Testis (tissue), 3 donors: ENCODE data around the gene SKI. TPM values are rescaled to one million over a fixed set of nuclear protein-coding genes. Genes with fewer than 3 reads are reported as not detected.

Experiments
- DNase-seq: peaks from one replicate; pipeline ENCODE4 v3.0.0-alpha.2; 2019
- H3K27ac ChIP-seq, 2 donors: fragments of 200-600 bp; sonication (generic); one replicate each; pipeline ENCODE4 v1.5.1; 2019
- H3K27me3 ChIP-seq: fragments of 200-600 bp; sonication (generic); one replicate; pipeline ENCODE4 v1.5.1; 2019
- H3K36me3 ChIP-seq: fragments of 200-600 bp; sonication (generic); one replicate; pipeline ENCODE4 v1.5.1; 2017; ENCODE audit warnings: low read depth; ENCODE audit errors: missing control alignments
- H3K4me1 ChIP-seq: fragments of 200-600 bp; sonication (generic); one replicate; pipeline ENCODE4 v1.5.1; 2019
- H3K4me3 ChIP-seq, 2 donors: fragments of 200-600 bp; sonication (generic); one replicate each; pipeline ENCODE4 v1.5.1; 2017 to 2019
- H3K9me3 ChIP-seq: fragments of 200-600 bp; sonication (generic); one replicate; pipeline ENCODE4 v1.5.1; 2017
- CTCF ChIP-seq, 3 experiments: fragments of 450-650 bp in 2 of 3; fragments of 200-600 bp in 1 of 3; sonication (generic) in 1 of 3; IDR thresholded peaks; one replicate each; pipeline ENCODE4 v1.5.1; 2016 to 2019; ENCODE audit warnings: antibody characterized with exemption in 3 of 3, mild to moderate bottlenecking in 2 of 3, moderate library complexity in 1 of 3
- POLR2A ChIP-seq: fragments of 450-650 bp; IDR thresholded peaks from one replicate; pipeline ENCODE4 v1.6.1; 2017; ENCODE audit warnings: antibody characterized with exemption, mild to moderate bottlenecking, moderate library complexity
- WGBS, 2 donors: methylation state at CpG; one replicate each; pipeline ENCODE4 v1.1.5; 2018; 5-methylcytosine and 5-hydroxymethylcytosine counted together
- intact Hi-C: fragments of 100-400 bp; cut with DNase I; formaldehyde crosslinking; loops from one replicate; pipeline ENCODE4 v1.15.1; 2023; ENCODE audit warnings: low total_unique reads
- polyA plus RNA-seq: library from polyadenylated mRNA; stranded (reverse); fragments of 350-450 nt; fragmentation: Illumina TruSeq; extraction: RNeasy Lipid Tissue Mini Kit (QIAGEN cat#74804); gene quantifications from one replicate; pipeline ENCODE4 v1.2.3, GENCODE V29; 2014; ENCODE audit warnings: low read depth, low replicate concordance; ENCODE audit not compliant: insufficient read depth
- total RNA-seq, 2 donors: library from RNA; depleted of rRNA; stranded (reverse); fragments of >200 nt; gene quantifications; one replicate each; pipeline ENCODE4 v1.2.3, GENCODE V29; 2016

SKI gene
- total and polyA plus RNA-seq, 3 donors from 2014 or later, result 40.2 to 87.1 (median 85.7) TPM

DNA sequence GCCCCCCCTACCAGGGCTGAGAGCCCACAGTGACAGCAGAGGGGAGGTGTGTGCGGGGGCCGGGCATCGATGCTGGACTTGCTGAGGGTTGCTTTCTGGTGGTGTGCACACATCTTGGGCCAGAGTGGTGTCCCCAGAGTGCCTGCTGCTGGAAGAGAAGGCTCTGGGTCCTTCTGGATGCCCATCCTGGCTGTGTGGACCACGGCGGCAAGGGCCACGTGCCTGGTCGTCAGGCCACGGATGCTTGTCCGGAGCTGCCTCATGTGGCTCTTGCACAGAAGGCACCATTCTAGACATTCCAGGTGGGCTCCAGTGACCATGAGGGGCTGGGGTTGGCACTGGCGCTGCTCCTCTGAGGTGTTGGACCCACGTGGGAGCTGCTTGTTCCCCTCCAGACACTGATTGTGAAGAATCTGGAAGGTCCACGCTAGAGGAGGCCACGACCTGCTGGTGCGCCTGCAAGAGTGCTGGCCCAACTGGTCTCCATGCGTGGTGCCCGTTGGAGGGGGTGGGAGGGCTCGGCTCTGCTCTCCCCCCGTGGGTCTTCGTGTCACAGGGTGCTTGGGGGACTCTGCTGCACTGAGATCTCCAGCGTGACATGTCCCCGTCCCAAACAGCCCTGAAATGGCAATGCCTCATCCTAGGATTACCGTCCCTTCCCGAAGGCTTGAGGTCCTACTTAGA, 25.8 kb downstream of the SKI start:
- DNase-seq, result no peak
- no peaks in the 10 kb centered on the region for H3K36me3 ChIP-seq
- peaks cover 33% of the 10 kb centered on the region for H3K4me1 ChIP-seq
- H3K27ac ChIP-seq, result no peak overlapping the region
- intact Hi-C loops, result no loop called here
- H3K27me3 ChIP-seq, result no peaks in the 10 kb centered on the region
- H3K4me3 ChIP-seq, result no peak overlapping the region
- TF ChIP-seq POLR2A (no peak), CTCF (IDR thresholded peaks at IDR 0.05) (no peak)
- H3K9me3 ChIP-seq, result no peaks in the 10 kb centered on the region
- 91 to 98% methylated on average over 9 to 22 of the region's 23 CpGs for WGBS, 2 donors

GRCh38 chr1:2255047-2255419, 26.9 kb downstream of the SKI start:
- Histone ChIP-seq H3K27me3 (no peaks in the 10 kb centered on the region), H3K9me3 (no peaks in the 10 kb centered on the region), H3K27ac (peak overlapping the region in 1 of 2 donors; percentile 62), H3K4me1 (peaks cover 22% of the 10 kb centered on the region), H3K4me3 (no peak overlapping the region), H3K36me3 (no peaks in the 10 kb centered on the region)
- TF ChIP-seq CTCF (IDR thresholded peaks at IDR 0.05) (no peak), POLR2A (no peak)
- 76 to 85% methylated on average over 6 of the region's 6 CpGs for WGBS, 2 donors
- intact Hi-C loops, result no loop called here
- no peak for DNase-seq

DNA sequence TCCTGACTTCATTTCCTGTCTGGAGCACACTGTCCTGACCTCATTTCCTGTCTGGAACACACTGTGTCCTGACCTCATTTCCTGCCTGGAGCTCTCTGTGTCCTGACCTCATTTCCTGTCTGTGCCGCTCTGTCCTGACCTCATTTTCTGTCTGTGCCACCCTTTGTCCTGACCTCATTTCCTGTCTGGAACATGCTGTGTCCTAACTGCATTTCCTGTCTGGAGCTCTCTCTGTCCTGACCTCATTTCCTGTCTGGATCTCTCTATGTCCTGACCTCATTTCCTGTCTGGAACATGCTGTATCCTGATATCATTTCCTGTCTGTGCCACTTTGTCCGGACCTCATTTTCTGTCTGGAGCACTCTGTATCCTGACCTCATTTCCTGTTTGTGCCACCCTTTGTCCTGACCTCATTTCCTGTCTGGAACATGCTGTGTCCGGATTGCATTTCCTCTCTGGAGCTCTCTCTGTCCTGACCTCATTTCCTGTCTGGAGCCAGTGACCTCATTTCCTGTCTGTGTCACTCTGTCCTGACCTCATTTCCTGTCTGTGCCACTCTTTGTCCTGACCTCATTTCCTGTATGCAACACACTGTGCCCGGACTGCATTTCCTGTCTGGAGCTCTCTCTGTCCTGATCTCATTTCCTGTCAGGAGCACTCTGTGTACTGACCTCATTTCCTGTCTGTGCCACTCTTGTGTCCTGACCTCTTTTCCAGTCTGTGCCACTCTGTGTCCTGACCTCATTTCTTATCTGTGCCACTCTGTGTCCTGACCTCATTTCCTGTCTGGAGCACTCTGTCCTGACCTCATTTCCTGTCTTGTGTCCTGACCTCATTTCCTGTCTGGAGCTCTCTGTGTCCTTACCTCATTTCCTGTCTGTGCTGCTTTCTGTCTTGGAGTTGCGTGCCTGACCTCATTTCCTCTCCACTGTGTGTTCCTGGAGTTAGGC, 27.6 kb downstream of the SKI start:
- intact Hi-C loops, result no loop called here
- WGBS, 2 donors, result 59 to 69% methylated on average over 5 of the region's 5 CpGs

GRCh38 chr1:2256435-2257244, 28.5 kb downstream of the SKI start:
- Histone ChIP-seq H3K27me3 (no peaks in the 10 kb centered on the region), H3K4me1 (peaks cover 13% of the 10 kb centered on the region), H3K4me3 (no peak overlapping the region), H3K9me3 (no peaks in the 10 kb centered on the region), H3K27ac (peak overlapping the region in 1 of 2 donors; percentile 62), H3K36me3 (no peaks in the 10 kb centered on the region)
- no peak for DNase-seq
- intact Hi-C loops, result no loop called here
- TF ChIP-seq CTCF (IDR thresholded peaks at IDR 0.05) (no peak), POLR2A (no peak)
- 88 to 92% methylated on average over 17 to 22 of the region's 22 CpGs for WGBS, 2 donors

More for the DNA sequence above, 27.6 kb downstream of the SKI start:
- Histone ChIP-seq H3K4me3 (no peak overlapping the region), H3K9me3 (no peaks in the 10 kb centered on the region), H3K36me3 (no peaks in the 10 kb centered on the region), H3K4me1 (peaks cover 18% of the 10 kb centered on the region), H3K27me3 (no peaks in the 10 kb centered on the region), H3K27ac (peak overlapping the region in 1 of 2 donors; percentile 62)
- no peak for TF ChIP-seq POLR2A
- TF ChIP-seq CTCF (IDR thresholded peaks at IDR 0.05), result no peak
- DNase-seq, result no peak
